Endothelial cell of hepatic sinusoid (primary cell): ENCODE results near the gene NHLH1.

ENCODE experiments used
- in situ Hi-C: cut with HindIII; loops from 2 replicates; pipeline ENCODE4 v1.10.0; 2017; ENCODE audit warnings: low sequenced_read_pairs

The NHLH1 gene

GRCh38 chr1:160366731-160367515 lies at the start of gene NHLH1:
NHLH1 (plus strand) TSS chr1:160367071; CDS start chr1:160370732, 3,661 bp downstream.
- in situ Hi-C loops, result no loop called here

DNA sequence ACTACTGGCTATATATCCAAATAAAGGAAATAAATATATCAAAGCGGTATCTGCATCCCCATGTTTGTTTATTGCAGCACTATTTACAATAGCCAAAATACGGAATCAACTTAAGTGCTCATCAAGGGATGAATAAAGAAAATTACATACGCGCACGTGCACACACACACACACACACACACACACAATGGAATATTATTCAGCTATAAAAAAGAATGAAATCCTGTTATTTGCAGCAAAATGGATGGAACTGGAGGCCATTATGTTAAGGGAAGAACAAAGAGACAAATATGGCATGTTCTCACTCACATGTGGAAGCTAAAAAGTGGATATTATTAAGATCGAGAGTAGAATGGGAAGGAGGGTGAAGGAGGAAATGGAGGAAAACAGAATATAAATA lies 44.0 kb upstream of the NHLH1 start:
- in situ Hi-C loops, result no loop called here

- in situ Hi-C loops, result loop anchor here (5.0 kb wide), 1 partner anchor 33 kb away; no protein-coding TSS in a partner anchor
These were observed 41.6 kb upstream of the NHLH1 start for GRCh38 chr1:160325252-160325651.

GRCh38 chr1:160326418-160326817 lies 40.5 kb upstream of the NHLH1 start:
- in situ Hi-C loops, result loop anchor here (5.0 kb wide), 1 partner anchor 34 kb away; no protein-coding TSS in a partner anchor

GRCh38 chr1:160328184-160328583 lies 38.7 kb upstream of the NHLH1 start:
- in situ Hi-C loops, result loop anchor here (5.0 kb wide), 1 partner anchor 36 kb away; no protein-coding TSS in a partner anchor

GRCh38 chr1:160330119-160330518 lies 36.8 kb upstream of the NHLH1 start:
- in situ Hi-C loops, result no loop called here

DNA sequence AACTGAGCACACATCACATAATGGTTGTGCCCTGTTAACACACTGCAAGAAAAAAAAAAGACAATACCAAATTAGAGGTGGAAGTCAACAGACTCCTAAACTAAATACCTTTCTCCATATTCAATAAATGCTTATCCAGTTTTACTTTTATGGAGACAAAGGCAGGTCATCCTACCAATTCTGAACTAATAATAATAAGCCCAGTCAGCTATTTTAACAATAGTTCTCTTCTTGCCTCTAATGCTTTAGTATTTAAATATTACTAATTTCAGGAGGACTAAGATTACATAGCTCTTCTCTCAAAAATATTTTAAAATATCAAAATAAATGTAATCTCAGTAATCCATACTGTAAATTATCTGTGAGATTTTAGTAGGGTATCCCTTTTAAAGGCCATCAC lies 34.4 kb upstream of the NHLH1 start:
- in situ Hi-C loops, result no loop called here

DNA sequence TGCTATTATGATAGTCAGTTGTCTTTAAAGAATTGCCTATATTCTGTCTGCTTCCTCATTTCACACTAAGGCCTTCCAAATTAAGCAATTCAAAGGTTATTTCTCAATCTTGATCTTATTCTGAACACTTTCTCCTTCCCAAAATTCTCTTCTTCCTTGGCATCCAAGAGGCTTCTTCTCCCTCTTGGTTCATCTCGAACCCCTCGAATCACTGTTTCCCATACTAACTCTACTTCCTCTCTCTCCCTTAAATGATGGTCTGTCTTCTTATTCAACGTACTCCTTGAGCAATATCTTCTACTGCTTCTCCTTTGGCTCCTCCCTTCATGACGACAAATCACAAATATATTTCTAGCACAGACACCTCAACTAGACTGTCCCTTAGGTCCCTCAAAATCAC lies 28.3 kb upstream of the NHLH1 start:
- in situ Hi-C loops, result no loop called here

DNA sequence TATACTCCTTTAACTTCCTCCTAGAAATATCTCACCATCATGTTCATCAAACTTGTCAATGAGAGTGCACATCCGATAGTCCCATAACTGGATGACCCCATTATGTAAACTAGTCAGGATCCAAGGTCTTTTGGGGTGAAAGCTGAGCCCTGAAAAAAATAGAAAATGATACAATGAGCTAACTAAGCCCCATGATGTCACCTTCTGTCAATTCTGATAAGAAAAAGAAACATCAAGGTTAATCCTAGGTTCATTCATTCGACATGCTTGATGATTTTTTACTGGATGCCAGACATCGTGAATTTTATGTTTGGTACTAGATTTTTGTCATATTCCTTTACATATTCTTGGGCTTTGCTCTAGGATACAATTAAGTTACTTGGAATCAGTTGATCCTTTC lies 26.7 kb upstream of the NHLH1 start:
- in situ Hi-C loops, result no loop called here

GRCh38 chr1:160340866-160341265 lies 26.0 kb upstream of the NHLH1 start:
- in situ Hi-C loops, result no loop called here

- in situ Hi-C loops, result no loop called here
These were observed 24.3 kb upstream of the NHLH1 start for GRCh38 chr1:160342526-160342925.

DNA sequence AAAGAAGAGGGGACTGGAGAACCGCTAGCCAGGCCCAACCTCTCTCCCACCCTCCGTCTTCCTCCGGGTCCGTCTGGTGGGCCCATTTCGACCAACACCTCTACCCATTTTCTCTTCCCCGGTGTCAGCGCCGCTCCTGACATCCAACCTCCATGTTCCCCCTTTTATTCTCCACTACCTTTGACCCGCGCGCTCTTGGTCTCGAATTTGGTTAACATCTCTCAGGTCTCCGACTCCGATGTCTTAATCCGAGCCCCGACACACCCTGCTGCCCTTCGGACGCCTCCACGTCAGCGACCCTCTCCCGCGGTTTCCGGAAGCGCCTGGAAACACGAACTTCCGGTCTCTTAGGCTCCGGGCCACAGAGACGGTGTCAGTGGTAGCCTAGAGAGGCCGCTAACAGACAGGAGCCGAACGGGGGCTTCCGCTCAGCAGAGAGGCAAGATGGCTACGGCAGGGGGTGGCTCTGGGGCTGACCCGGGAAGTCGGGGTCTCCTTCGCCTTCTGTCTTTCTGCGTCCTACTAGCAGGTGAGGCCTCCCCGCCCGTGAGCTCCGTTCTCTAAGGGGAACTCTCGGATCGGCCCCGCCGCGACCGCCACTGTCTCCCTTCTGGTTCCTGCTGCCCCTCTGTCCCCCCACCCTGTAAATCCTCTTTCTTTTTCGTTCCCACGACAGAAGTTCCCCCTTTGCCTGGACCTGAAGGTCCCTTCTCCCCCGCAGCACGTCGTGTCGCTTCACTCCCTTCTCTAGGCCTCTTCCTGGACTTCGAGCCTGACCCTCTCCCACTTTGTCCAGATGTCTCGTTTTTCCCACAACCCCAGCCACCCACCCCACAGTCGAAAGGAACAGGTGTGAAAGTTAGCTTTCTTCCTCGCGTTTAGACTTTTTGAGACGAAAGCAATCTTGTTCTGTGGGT lies 23.7 kb upstream of the NHLH1 start, which contains the start of the genes COPA and NCSTN:
TSS of gene COPA (minus strand) at position 298 of the 917 bp plus-strand sequence. CDS start at position 218, 80 bp downstream.
TSS of gene NCSTN (plus strand) at position 431 of the 917 bp plus-strand sequence. CDS start at position 445, 14 bp downstream.
- in situ Hi-C loops, result no loop called here

DNA sequence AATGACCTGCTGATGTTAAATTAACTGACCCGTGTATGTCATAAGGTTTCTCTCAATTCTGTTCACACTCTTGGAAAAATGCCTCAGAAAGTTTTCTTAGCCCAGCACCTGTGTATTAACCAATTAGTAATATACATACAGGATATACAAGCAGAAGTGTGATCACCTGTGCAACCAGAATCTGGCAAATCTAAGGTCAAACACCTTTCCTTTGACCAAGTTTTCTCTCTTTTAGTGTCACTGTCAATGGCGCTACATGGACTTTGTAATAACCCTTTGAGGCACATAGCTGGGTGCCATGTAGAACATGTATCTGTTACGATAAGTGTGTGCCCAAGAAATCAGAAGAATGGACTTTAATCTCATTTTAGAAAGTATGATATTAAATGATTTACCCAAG lies 22.6 kb upstream of the NHLH1 start:
- in situ Hi-C loops, result no loop called here

GRCh38 chr1:160344936-160345335 lies 21.9 kb upstream of the NHLH1 start:
- in situ Hi-C loops, result no loop called here

DNA sequence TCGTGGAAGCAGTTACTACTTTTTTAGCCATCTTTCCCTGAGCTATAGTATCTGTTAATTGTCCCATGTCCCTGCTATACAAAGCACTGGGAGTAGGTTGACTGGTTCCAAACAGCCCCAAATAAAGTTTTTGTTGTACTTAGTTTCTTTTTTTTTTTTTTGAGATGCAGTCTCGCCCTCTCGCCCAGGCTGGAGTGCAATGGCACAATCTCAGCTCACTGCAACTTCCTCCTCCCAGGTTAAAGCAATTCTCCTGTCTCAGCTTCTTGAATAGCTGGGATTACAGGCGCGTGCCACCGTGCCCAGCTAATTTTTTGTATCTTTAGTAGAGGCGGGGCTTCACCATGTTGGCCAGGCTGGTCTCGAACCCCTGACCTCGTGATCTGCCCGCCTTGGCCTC lies 20.4 kb upstream of the NHLH1 start:
- in situ Hi-C loops, result no loop called here

DNA sequence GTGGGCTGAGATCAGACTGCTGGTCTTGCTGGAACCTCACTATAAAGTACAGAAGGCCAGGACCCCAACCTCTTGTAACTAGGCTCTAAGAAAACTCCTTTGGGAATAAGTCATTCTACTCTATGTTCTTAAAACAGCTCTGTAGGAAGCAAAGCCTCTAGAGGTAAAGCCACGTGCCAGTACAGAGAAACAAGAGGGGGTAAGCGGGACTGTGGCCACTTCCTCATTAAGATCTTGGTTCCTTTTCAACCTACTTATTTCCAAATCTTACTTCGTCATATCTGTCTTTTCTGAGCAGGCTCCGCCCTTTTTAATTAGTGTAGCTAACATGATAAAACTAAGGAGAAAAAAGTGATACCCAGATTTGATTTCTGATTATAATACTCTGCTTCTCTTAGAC lies 19.9 kb upstream of the NHLH1 start:
- in situ Hi-C loops, result no loop called here

DNA sequence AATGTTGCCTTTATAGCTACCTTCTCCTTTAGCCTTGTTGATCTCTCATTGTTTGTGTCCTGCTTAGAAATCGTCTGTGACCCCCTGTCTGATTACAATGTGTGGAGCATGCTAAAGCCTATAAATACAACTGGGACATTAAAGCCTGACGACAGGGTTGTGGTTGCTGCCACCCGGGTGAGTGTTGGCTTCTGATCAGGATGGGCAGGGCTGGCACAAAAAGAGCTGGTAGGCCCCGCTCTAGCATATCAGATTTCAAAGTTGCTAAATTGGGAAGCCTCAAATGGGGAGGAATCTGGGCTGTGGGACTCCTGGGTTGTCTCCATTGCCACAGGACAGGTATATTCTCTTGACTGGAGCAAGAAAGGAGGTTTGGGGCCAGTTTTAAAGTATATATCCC lies 15.2 kb upstream of the NHLH1 start:
- in situ Hi-C loops, result loop anchor here (10.0 kb wide), 1 partner anchor 427 kb away; the partner anchor contains the start of gene TAGLN2

DNA sequence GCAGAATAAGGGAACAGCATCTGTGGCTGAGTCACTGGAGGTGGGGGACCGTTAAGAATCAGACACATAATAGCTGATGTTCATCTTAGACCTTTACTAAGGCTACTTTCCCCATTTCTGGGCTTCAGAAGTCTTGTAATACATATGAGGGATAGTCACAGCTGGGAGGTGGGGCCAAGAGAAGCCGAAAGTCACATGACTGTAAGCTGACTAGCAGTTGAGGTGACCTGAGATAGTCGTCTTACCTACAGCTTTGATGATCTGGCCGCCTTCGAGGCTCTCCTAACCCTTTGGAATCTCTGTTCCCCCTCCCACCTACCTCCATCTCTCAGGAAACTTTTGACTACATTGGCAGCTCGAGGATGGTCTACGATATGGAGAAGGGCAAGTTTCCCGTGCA lies 14.3 kb upstream of the NHLH1 start:
- in situ Hi-C loops, result loop anchor here (10.0 kb wide), 1 partner anchor 428 kb away; the partner anchor contains the start of gene TAGLN2

DNA sequence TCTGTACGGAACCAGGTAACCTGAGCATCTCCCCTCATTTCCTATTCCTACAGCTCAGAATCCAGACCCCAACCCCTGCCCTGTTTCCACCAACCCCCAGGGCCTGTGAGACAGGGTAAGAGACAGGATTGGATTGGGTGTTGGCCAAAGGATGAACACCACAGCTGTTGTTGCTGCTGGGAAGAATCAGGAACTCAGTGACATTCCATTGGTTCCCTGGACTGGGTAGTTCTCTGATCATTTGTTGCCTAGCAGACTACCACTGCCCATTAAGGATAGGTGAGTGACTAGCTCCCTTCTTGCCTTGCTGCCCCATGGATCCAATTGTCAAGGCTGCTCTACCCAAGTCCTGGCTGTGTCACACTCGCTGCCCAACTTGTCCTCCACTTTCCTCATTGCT lies 13.6 kb upstream of the NHLH1 start:
- in situ Hi-C loops, result loop anchor here (10.0 kb wide), 1 partner anchor 428 kb away; the partner anchor contains the start of gene TAGLN2

GRCh38 chr1:160354388-160354985 lies 12.4 kb upstream of the NHLH1 start:
- in situ Hi-C loops, result loop anchor here (10.0 kb wide), 1 partner anchor 430 kb away; the partner anchor contains the start of gene TAGLN2
